A549 (cell line): ENCODE measurements around the gene NPIPB4.
"Not testable (repeated sequence)": the region's sequence is repeated elsewhere in the genome, so short reads cannot be mapped to it uniquely, and the experiment has no call there.

Source experiments
- CEBPB ChIP-seq, 2 experiments: fragments of >200 bp in 1 of 2; sonication (Bioruptor Twin) in 1 of 2; formaldehyde crosslinking in 1 of 2; IDR thresholded peaks; 2 replicates each; pipeline ENCODE4 v1.6.1; 2012 to 2016
- CHD2 ChIP-seq: fragments of 150-350 bp; IDR thresholded peaks from 2 replicates; pipeline ENCODE4 v1.6.1; 2014; ENCODE audit warnings: low read length; ENCODE audit not compliant: partially characterized antibody
- HOXB5 ChIP-seq: fragments of 250-450 bp; sonication (Bioruptor Pico); IDR thresholded peaks from 2 replicates; pipeline ENCODE4 v1.5.0; 2020; ENCODE audit warnings: mild to moderate bottlenecking, moderate library complexity
- JUN ChIP-seq, 2 experiments: fragments of >200 bp; sonication (Bioruptor Twin); formaldehyde crosslinking; IDR thresholded peaks; 2 replicates in 1 of 2; 3 replicates in 1 of 2; pipeline ENCODE4 v1.6.1; 2016 to 2017
- POLR2AphosphoS2 ChIP-seq: conservative IDR thresholded peaks from 2 replicates; pipeline ENCODE4 v1.6.1; 2012; ENCODE audit warnings: low read length, improper control_type of control experiment, inconsistent platforms
- TP53 ChIP-seq: fragments of 250-450 bp; sonication (Bioruptor Pico); IDR thresholded peaks from 2 replicates; pipeline ENCODE4 v1.5.0; 2021; ENCODE audit warnings: mild to moderate bottlenecking, moderate library complexity
- TF ChIP-seq, protein P1 (sequence below): IDR thresholded peaks from 2 replicates; pipeline ENCODE4 v1.6.1; 2012
- TF ChIP-seq, protein P2 (sequence below): fragments of >200 bp; sonication (Bioruptor Twin); formaldehyde crosslinking; IDR thresholded peaks from 3 replicates; pipeline ENCODE4 v1.5.1; 2016

DNA sequence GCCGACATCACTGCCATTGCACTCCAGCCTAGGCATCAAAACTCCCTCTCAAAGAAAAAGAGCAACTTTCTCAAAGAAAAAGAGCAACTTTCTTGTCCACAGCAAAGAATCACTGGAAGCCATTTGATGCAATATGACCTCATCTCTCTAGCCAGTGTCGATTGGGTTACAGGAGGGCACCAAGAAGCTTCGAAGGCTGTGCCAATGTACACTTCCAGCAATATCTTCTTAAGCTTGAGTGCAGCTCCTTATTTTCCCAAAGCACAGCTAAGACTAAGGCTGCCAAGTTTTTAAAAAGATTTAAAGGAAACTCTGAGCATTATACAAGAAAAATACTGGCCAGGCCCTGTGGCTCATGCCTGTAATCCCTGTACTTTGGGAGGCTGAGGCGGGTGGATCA lies 32.0 kb downstream of the NPIPB4 start:
- not testable (repeated sequence) for TF ChIP-seq CHD2; TP53 (CRISPR knock-in tag); HOXB5; CEBPB (IDR thresholded peaks at IDR 0.05); JUN (IDR thresholded peaks at IDR 0.05); POLR2AphosphoS2
- TF ChIP-seq, protein P1, sequence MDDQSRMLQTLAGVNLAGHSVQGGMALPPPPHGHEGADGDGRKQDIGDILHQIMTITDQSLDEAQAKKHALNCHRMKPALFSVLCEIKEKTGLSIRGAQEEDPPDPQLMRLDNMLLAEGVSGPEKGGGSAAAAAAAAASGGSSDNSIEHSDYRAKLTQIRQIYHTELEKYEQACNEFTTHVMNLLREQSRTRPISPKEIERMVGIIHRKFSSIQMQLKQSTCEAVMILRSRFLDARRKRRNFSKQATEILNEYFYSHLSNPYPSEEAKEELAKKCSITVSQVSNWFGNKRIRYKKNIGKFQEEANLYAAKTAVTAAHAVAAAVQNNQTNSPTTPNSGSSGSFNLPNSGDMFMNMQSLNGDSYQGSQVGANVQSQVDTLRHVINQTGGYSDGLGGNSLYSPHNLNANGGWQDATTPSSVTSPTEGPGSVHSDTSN, result not testable (repeated sequence)
- TF ChIP-seq, protein P2, sequence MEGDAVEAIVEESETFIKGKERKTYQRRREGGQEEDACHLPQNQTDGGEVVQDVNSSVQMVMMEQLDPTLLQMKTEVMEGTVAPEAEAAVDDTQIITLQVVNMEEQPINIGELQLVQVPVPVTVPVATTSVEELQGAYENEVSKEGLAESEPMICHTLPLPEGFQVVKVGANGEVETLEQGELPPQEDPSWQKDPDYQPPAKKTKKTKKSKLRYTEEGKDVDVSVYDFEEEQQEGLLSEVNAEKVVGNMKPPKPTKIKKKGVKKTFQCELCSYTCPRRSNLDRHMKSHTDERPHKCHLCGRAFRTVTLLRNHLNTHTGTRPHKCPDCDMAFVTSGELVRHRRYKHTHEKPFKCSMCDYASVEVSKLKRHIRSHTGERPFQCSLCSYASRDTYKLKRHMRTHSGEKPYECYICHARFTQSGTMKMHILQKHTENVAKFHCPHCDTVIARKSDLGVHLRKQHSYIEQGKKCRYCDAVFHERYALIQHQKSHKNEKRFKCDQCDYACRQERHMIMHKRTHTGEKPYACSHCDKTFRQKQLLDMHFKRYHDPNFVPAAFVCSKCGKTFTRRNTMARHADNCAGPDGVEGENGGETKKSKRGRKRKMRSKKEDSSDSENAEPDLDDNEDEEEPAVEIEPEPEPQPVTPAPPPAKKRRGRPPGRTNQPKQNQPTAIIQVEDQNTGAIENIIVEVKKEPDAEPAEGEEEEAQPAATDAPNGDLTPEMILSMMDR, result not testable (repeated sequence)
